Measurements from ENCODE around the gene COL9A3. TPM values are rescaled to one million over a fixed set of nuclear protein-coding genes. Genes with fewer than 3 reads are reported as not detected.
A peak's percentile ranks its signal among the peaks of the same experiment; 100 is the strongest.

Gene COL9A3
- total RNA-seq, 1 experiment from 2014 or later: 2.0 TPM

- H3K9me3 ChIP-seq (replicated peaks): no peaks in the 10 kb centered on the region
- H3K4me1 ChIP-seq: peaks cover 27% of the 10 kb centered on the region
- peaks cover 34% of the 10 kb centered on the region for H3K27me3 ChIP-seq
- H3K27ac ChIP-seq: no peak overlapping the region
- DNase-seq: no peak
- no peak overlapping the region for H3K4me3 ChIP-seq
- H3K36me3 ChIP-seq: no peaks in the 10 kb centered on the region
These were observed 29.0 kb upstream of the COL9A3 start for GRCh38 chr20:62787866-62788265.

- no peak for DNase-seq
- H3K4me3 ChIP-seq: no peak overlapping the region
- peaks cover 31% of the 10 kb centered on the region for H3K4me1 ChIP-seq
- H3K27ac ChIP-seq: no peak overlapping the region
- H3K36me3 ChIP-seq: no peaks in the 10 kb centered on the region
- H3K27me3 ChIP-seq: peaks cover 28% of the 10 kb centered on the region
- H3K9me3 ChIP-seq (replicated peaks): no peaks in the 10 kb centered on the region
These were observed 28.2 kb upstream of the COL9A3 start for GRCh38 chr20:62788607-62789006.

DNA sequence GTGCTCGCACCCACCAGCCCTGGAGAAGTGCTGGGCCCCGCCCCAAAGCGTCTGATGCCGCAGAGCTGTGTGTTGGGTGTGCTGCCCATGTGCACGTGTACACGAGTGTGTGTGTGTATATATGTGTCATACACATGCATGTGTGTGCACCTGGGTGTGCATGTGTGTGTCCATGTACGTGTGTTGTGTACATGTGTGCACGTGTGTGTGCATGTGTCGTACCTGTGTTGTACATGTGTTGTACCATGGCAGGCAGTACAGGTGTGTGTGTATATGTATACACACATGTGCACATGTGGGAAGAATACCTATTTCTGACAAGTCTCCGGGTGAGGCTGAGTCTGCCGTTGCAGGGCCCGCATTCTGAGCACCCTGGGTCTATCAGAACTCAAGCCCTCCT lies 26.8 kb upstream of the COL9A3 start:
- DNase-seq: no peak
- Histone ChIP-seq H3K36me3 (no peaks in the 10 kb centered on the region), H3K27me3 (peaks cover 19% of the 10 kb centered on the region), H3K9me3 (replicated peaks) (no peaks in the 10 kb centered on the region), H3K27ac (no peak overlapping the region), H3K4me3 (no peak overlapping the region), H3K4me1 (peaks cover 34% of the 10 kb centered on the region)

- Histone ChIP-seq H3K27ac (no peak overlapping the region), H3K27me3 (peaks cover 7% of the 10 kb centered on the region; the same call in 1 of the 2 replicates), H3K4me1 (peaks cover 25% of the 10 kb centered on the region), H3K36me3 (no peaks in the 10 kb centered on the region), H3K9me3 (replicated peaks) (no peaks in the 10 kb centered on the region), H3K4me3 (no peak overlapping the region)
- peak; percentile 96 to 99 for DNase-seq
These were observed 25.3 kb upstream of the COL9A3 start for GRCh38 chr20:62791301-62792181.

DNA sequence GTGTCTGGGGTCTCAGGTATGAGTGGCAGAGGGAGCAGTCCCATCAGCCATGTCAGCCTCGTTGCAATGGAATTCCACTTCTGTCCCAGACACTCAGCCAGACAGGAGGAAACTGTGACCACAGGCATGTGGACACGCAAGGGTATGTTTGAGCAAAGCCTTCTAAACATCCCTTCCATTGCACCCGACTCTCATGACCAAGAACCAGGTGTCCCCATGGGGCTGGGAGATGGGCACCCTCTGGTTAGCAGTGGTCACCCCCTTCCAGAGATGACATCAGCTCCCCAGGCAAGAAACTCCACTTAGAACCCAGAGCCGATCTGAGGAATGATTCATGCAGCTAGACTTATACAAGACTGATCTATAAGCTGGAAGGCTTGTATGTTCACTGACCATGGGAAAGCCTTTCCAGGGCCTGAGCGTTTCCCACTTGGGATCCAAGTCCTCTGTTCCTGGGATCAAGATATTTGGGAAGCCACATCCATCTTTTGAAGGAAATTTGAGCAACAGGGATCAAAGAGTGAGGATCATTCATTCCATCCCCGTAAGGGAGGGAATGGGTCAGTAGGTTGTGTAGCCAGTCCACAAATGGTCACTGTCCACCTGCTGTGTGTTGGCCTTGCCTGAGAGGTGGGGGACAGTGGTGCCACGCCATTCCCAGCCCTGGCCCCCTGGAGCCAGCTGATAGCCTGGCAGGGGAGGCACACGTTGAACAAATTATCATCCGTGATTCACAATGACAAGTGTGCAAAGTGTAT lies 24.5 kb upstream of the COL9A3 start:
- Histone ChIP-seq H3K4me3 (no peak overlapping the region), H3K9me3 (replicated peaks) (no peaks in the 10 kb centered on the region), H3K27me3 (0 out of 2 replicates have a peak, but pooled peaks cover 4% of the 10 kb centered on the region), H3K36me3 (no peaks in the 10 kb centered on the region), H3K4me1 (peaks cover 26% of the 10 kb centered on the region), H3K27ac (no peak overlapping the region)
- peak; percentile 57 to 65 for DNase-seq

- H3K4me3 ChIP-seq: no peak overlapping the region
- no peak overlapping the region for H3K27ac ChIP-seq
- H3K4me1 ChIP-seq: peaks cover 26% of the 10 kb centered on the region
- H3K36me3 ChIP-seq: no peaks in the 10 kb centered on the region
- DNase-seq: no peak
- H3K27me3 ChIP-seq: 0 out of 2 replicates have a peak, but pooled peaks cover 4% of the 10 kb centered on the region
- H3K9me3 ChIP-seq (replicated peaks): no peaks in the 10 kb centered on the region
These were observed 23.7 kb upstream of the COL9A3 start for GRCh38 chr20:62792940-62793756.

- no peak for DNase-seq
- Histone ChIP-seq H3K4me3 (peak overlapping the region; percentile 30), H3K9me3 (replicated peaks) (no peaks in the 10 kb centered on the region), H3K36me3 (peaks cover 4% of the 10 kb centered on the region), H3K4me1 (peaks cover 26% of the 10 kb centered on the region), H3K27ac (no peak overlapping the region), H3K27me3 (0 out of 2 replicates have a peak, but pooled peaks cover 4% of the 10 kb centered on the region)
These were observed 23.2 kb upstream of the COL9A3 start for GRCh38 chr20:62793757-62794006.

- H3K27ac ChIP-seq: peak overlapping the region; percentile 19; the same call in 1 of the 2 replicates
- peak; percentile 99 to 100 for DNase-seq
- H3K9me3 ChIP-seq (replicated peaks): no peaks in the 10 kb centered on the region
- peaks cover 9% of the 10 kb centered on the region for H3K36me3 ChIP-seq
- 0 out of 2 replicates have a peak, but pooled peaks cover under 1% of the 10 kb centered on the region for H3K27me3 ChIP-seq
- H3K4me1 ChIP-seq: peaks cover 26% of the 10 kb centered on the region
- H3K4me3 ChIP-seq: peak overlapping the region; percentile 72
These were observed 22.7 kb upstream of the COL9A3 start for GRCh38 chr20:62794007-62794724.

DNA sequence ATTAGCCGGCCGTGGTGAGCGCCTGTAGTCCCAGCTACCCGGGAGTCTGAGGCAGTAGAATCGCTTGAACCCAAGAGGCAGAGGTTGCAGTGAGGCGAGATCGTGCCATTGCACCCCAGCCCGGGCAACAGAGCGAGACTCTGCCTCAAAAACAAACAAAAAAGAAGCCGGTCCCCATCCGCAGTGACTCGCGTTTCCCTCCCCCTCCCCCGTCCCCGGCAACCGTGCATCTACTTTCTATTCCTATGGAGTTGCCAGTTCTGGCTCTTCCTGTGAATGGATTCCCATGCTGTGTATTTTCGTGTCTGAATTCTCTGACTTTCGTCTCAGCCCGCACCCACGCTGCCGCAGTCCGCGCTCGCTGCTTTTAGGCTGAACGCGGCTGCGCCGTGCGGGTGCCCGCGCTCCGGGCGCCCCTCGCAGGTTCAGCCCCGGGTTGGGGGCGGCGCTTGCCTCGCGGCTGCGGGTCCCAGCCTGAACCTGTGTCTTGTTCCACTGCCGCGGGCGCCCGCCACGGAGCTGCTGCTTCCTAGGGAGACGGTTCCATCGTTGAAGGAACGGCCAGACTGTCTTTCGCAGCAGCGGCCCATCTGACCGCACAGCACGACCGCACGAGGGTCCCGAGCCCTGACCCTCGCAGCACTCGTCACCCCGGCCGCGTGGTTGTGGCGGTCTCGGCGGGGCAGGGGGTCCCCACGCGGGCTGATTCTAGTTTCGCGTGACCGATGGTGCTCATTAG lies 21.7 kb upstream of the COL9A3 start:
- H3K9me3 ChIP-seq (replicated peaks): no peaks in the 10 kb centered on the region
- H3K4me1 ChIP-seq: peaks cover 26% of the 10 kb centered on the region
- H3K36me3 ChIP-seq: peaks cover 19% of the 10 kb centered on the region
- H3K4me3 ChIP-seq: peak overlapping the region; percentile 72
- H3K27me3 ChIP-seq: no peaks in the 10 kb centered on the region
- H3K27ac ChIP-seq: no peak overlapping the region; the same call in 1 of the 2 replicates
- DNase-seq: peak; percentile 71 to 72

- Histone ChIP-seq H3K4me1 (peaks cover 23% of the 10 kb centered on the region), H3K4me3 (peak overlapping the region; percentile 72), H3K36me3 (peaks cover 26% of the 10 kb centered on the region), H3K9me3 (replicated peaks) (no peaks in the 10 kb centered on the region), H3K27ac (no peak overlapping the region; the same call in 1 of the 2 replicates), H3K27me3 (no peaks in the 10 kb centered on the region)
- no peak for DNase-seq
These were observed 20.0 kb upstream of the COL9A3 start for GRCh38 chr20:62796699-62797491.

GRCh38 chr20:62797671-62798532 lies 18.9 kb upstream of the COL9A3 start:
- H3K27me3 ChIP-seq: no peaks in the 10 kb centered on the region
- no peak overlapping the region for H3K27ac ChIP-seq
- DNase-seq: no peak
- H3K4me3 ChIP-seq: no peak overlapping the region
- no peaks in the 10 kb centered on the region for H3K9me3 ChIP-seq (replicated peaks)
- H3K36me3 ChIP-seq: peaks cover 26% of the 10 kb centered on the region
- H3K4me1 ChIP-seq: peaks cover 13% of the 10 kb centered on the region

- no peak overlapping the region for H3K4me3 ChIP-seq
- H3K4me1 ChIP-seq: peaks cover 6% of the 10 kb centered on the region
- no peak overlapping the region for H3K27ac ChIP-seq
- H3K9me3 ChIP-seq (replicated peaks): no peaks in the 10 kb centered on the region
- H3K27me3 ChIP-seq: no peaks in the 10 kb centered on the region
- DNase-seq: no peak
- peaks cover 26% of the 10 kb centered on the region for H3K36me3 ChIP-seq
These were observed 17.8 kb upstream of the COL9A3 start for GRCh38 chr20:62799036-62799435.

Measured in SJCRH30 (cell line).